Spleen (tissue), 7 donors: ENCODE results near the gene PRTG.
"Not testable (repeated sequence)": the region's sequence is repeated elsewhere in the genome, so short reads cannot be mapped to it uniquely, and the experiment has no call there.

ENCODE experiments used
- POLR2A ChIP-seq, 3 donors: fragments of 450-650 bp; IDR thresholded peaks; one replicate each; pipeline ENCODE4 v1.5.1; 2017; ENCODE audit warnings: antibody characterized with exemption in 3 of 3, mild to moderate bottlenecking in 1 of 3
- TF ChIP-seq, protein P1 (sequence below), 11 experiments: fragments of 200-600 bp in 7 of 11; fragments of 450-650 bp in 4 of 11; sonication (generic) in 4 of 11; IDR thresholded peaks in 8 of 11; conservative IDR thresholded peaks in 3 of 11; 1 replicate in 7 of 11; 2 replicates in 4 of 11; pipeline versions ENCODE4 v1.4.0 to v1.8.0; 2016 to 2021; ENCODE audit warnings: antibody characterized with exemption in 11 of 11, inconsistent platforms in 4 of 11, mild to moderate bottlenecking in 1 of 11
- donor health status: DM: no; HTN: no; CAD: no; lungs with moderate emphysema.
- donor health status: DM: no; HTN: no; CAD: no.
- donor health status: DM: no; HTN: no; CAD: no.

DNA sequence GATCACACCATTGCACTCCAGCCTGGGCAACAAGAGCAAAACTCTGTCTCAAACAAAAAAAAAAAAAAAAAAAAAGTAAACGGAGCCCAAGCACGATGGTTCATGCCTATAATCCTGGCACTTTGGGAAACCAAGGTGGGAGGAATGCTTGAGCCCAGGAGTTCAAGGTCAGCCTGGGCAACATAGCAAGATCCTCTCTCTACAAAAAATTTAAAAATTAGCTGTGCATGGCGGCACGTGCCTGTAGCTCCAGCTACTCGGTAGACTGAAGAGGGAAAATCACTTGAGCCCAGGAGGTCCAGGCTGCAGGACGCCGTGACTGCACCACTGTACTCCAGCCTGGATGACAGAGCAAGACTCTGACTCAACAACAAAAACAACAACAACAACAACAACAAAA is 9.5 kb downstream of the PRTG start:
- TF ChIP-seq, protein P1, sequence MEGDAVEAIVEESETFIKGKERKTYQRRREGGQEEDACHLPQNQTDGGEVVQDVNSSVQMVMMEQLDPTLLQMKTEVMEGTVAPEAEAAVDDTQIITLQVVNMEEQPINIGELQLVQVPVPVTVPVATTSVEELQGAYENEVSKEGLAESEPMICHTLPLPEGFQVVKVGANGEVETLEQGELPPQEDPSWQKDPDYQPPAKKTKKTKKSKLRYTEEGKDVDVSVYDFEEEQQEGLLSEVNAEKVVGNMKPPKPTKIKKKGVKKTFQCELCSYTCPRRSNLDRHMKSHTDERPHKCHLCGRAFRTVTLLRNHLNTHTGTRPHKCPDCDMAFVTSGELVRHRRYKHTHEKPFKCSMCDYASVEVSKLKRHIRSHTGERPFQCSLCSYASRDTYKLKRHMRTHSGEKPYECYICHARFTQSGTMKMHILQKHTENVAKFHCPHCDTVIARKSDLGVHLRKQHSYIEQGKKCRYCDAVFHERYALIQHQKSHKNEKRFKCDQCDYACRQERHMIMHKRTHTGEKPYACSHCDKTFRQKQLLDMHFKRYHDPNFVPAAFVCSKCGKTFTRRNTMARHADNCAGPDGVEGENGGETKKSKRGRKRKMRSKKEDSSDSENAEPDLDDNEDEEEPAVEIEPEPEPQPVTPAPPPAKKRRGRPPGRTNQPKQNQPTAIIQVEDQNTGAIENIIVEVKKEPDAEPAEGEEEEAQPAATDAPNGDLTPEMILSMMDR (IDR thresholded peaks at IDR 0.05 in 8 of 11, conservative IDR thresholded peaks at IDR 0.05 in 3 of 11): not testable (repeated sequence)
- TF ChIP-seq POLR2A (IDR thresholded peaks at IDR 0.05): not testable (repeated sequence)
